BJ (cell line): ENCODE results near the gene HECW1. TPM values are rescaled to one million over a fixed set of nuclear protein-coding genes. Genes with fewer than 3 reads are reported as not detected.

ENCODE experiments used
- CTCF ChIA-PET: fragments of 350-600 bp; formaldehyde crosslinking; extraction: SDS; loops from one replicate; lab custom pipeline; 2021; ENCODE audit warnings: antibody characterized with exemption, inconsistent platforms; lab: Yijun Ruan, JAX
- POLR2A ChIA-PET: fragments of 300-600 bp; sonication (Branson Sonifier 250); formaldehyde crosslinking; extraction: SDS; loops from one replicate; lab custom pipeline; 2021; ENCODE audit warnings: antibody characterized with exemption; lab: Charles Lee
- DNase-seq: peaks from one replicate; pipeline ENCODE4 v3.0.0-alpha.2; 2011; ENCODE audit warnings: low read depth
- H3K27me3 ChIP-seq: 2 replicates; pipeline ENCODE4 v1.6.0; 2011; ENCODE audit warnings: low read length; ENCODE audit not compliant: control insufficient read depth, insufficient read depth
- H3K36me3 ChIP-seq: 2 replicates; pipeline ENCODE4 v1.5.1; 2011; ENCODE audit warnings: low read length; ENCODE audit not compliant: control insufficient read depth, insufficient read depth
- H3K4me3 ChIP-seq: 2 replicates; pipeline ENCODE4 v1.5.1; 2011; ENCODE audit warnings: low read depth, mild to moderate bottlenecking, control low read depth, low read length
- CTCF ChIP-seq: IDR thresholded peaks from 2 replicates; pipeline ENCODE4 v1.5.1; 2011; ENCODE audit warnings: low read depth, mild to moderate bottlenecking, control low read depth, inconsistent platforms, low read length, moderate library complexity; ENCODE audit not compliant: insufficient read depth
- polyA plus RNA-seq: library from polyadenylated mRNA; depleted of rRNA; stranded (reverse); fragments of >200 nt; gene quantifications from 2 replicates; pipeline ENCODE4 v1.2.3, GENCODE V29; 2011

Gene HECW1
- polyA plus RNA-seq, 1 experiment = 2.9 TPM

- CTCF ChIA-PET = interaction anchor here (1.1 to 1.3 kb wide), 2 partner anchors 11 to 56 kb away, joined by 3 read pairs; no protein-coding TSS in a partner anchor
- DNase-seq = no peak
- no peaks in the 10 kb centered on the region for H3K27me3 ChIP-seq
- TF ChIP-seq CTCF = no peak
- H3K4me3 ChIP-seq = no peak overlapping the region
- POLR2A ChIA-PET = no interaction called here
- no peaks in the 10 kb centered on the region for H3K36me3 ChIP-seq
These were observed 286.4 kb downstream of the HECW1 start for GRCh38 chr7:43398831-43399230.

DNA sequence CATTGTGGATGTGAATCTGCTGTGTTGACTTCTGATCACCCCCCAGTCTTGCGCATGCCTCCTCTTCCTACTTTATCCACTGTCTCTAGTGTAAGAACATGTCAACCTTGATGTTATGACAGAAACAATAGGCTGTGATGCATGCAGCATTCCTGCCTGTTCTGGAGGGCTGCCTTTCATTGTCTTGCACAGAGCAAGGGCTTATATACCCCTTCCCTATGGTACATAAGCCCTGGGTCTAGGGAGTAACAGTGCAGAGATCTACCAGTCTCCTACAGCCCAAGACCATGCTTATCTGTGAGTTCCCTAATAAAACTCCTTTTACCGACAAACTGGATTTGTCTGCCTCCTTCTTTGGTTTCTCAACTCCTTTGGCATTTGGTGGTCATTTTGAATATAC lies 293.5 kb downstream of the HECW1 start:
- no peak overlapping the region for H3K4me3 ChIP-seq
- CTCF ChIA-PET = no interaction called here
- DNase-seq = no peak
- H3K36me3 ChIP-seq = no peaks in the 10 kb centered on the region
- TF ChIP-seq CTCF = no peak
- H3K27me3 ChIP-seq = no peaks in the 10 kb centered on the region
- POLR2A ChIA-PET = no interaction called here

DNA sequence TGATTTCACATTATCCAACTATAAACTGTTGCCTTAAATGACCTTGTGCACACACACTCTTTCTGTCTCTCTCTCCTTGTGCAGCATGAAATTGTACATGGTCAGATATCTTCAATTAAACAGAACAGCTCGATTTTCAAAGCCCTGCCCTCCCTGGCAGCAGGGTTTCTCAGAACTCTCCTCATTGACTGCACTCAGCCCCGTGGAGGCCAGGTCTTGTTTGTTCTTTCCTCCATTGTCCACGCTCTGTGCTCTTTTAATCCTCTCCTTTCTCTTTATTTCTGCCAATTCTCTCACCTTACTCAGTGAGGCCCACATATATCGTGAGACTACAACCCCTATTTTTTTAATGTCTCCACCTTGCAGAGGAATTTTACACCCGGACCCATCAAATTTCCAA lies 294.5 kb downstream of the HECW1 start:
- no peak for TF ChIP-seq CTCF
- no peak for DNase-seq
- ChIA-PET POLR2A (no interaction called here), CTCF (no interaction called here)
- Histone ChIP-seq H3K4me3 (no peak overlapping the region), H3K27me3 (no peaks in the 10 kb centered on the region), H3K36me3 (no peaks in the 10 kb centered on the region)

DNA sequence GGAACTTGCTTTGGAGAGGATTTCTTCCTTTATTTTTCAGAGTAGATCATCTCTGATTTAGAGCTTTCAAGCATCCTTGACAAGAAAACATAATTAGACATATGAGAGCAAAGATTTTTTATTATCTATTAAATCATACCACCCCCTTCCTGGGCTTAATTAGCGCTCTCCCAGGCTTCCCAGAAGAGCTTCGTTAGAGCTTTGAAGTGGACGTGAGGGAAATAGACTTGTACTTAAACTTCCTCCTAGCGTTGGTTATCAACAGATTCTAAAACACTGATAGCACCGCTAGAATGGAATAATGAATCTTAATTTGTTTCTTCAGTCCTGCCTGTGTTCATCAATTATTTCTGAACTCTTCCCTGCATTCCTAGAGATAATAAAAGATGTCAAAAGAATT lies 296.5 kb downstream of the HECW1 start:
- no peak overlapping the region for H3K4me3 ChIP-seq
- POLR2A ChIA-PET = no interaction called here
- H3K27me3 ChIP-seq = no peaks in the 10 kb centered on the region
- TF ChIP-seq CTCF = no peak
- DNase-seq = no peak
- CTCF ChIA-PET = no interaction called here
- no peaks in the 10 kb centered on the region for H3K36me3 ChIP-seq

GRCh38 chr7:43417455-43417854 lies 305.0 kb downstream of the HECW1 start:
- ChIA-PET POLR2A (no interaction called here), CTCF (no interaction called here)
- H3K4me3 ChIP-seq = no peak overlapping the region
- TF ChIP-seq CTCF = no peak
- H3K36me3 ChIP-seq = no peaks in the 10 kb centered on the region
- no peak for DNase-seq
- H3K27me3 ChIP-seq = no peaks in the 10 kb centered on the region
